NCI-H1930 (cell line): ENCODE results near the gene RABAC1.
"Not testable (repeated sequence)": the region's sequence is repeated elsewhere in the genome, so short reads cannot be mapped to it uniquely, and the experiment has no call there.

Source experiments
- DNase-seq, 2 experiments: peaks; one replicate each; lab custom pipeline; 2025; lab: John Stamatoyannopoulos, UW

Gene RABAC1

DNA sequence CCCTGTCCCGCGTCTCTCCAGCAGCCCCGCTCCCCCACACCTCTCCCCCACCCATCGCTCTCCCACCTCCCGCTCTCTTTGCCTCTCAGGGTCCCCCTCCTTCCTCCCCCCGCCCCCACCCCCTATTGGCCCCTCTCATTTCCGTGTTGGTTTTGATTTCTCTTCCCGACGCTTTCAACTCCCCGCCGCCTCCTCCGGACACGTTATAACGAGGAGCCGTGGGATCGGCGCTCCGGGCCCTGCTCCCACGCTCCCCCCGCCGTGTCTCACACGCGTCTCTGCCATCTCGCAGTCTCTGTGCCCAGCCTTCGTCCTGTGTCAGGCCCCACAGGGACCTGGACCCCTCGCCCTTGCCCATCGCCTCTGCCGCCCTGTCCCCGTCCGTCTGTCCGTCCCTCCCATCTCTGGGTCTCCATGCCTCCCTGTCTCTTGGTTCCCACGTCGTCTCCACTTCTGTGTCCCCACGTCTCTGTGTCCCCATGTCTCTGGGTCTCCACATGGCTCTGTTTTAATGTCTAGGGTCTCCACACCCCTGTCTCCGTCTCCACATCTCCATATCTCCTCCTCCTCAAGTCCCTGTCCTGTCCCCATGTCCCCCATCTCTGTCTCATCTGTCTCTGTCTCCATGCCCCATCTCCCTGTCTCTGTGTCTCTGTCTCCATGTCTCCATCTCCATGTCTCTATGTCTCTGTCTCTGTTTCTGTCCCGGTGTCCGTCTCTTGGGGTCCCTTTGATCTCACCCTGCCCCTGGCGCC is 43.9 kb downstream of the RABAC1 start:
- no peak for DNase-seq

DNA sequence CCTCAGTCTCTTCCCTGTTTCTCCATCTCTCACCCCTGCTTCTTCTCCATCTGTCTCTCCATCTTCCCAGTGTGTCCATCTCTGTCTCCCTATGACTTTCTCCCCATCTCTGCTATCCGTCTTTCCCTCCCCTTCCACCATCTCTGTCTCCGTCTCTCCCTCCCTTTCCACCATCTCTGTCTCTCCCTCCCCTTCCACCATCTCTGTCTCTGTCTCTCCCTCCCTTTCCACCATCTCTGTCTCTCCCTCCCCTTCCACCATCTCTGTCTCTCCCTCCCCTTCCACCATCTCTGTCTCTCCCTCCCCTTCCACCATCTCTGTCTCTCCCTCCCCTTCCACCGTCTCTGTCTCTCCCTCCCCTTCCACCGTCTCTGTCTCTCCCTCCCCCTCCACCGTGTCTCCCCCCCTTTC is 44.7 kb downstream of the RABAC1 start:
- DNase-seq = not testable (repeated sequence)

DNA sequence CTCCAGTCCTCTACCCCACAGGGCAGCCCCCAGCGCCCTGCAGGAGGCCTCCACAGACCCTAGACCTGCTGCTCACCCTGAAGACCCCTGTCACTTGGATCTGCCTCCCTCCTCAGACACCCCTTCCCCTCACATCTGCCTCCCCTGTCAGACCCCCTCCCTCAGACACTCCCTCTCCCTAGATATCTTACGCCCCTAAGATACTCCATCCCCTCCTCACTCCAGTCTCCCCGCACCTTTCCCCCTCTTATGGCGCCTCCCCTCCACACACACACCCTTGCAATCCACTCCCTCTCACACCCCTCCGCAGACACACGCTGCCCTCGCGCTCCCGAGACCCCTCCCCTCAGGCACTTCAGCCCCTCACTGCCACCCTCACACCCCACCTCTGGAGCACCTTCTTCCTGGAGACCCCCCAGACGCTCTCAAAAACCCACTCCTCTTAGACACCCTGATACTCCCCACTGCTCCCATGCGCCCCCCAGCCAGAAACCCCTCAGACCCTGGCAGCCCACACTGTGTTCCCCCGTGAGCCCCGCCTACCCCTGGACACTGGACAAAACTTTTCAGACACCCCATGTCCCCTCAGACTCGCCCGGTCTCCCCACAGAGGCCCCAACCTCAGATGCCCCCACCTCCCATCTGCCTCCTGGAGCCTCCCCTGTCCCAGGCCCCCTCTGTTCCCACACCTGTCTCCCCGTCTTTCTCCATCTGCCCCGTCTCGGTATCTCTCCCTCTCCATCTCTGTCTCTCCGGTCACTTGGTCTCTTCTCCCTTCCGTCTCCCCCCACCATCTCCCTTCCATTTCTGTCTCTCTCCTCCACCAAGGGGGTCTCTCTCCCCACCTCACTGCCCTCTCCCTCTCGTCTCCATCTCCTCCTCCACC is 45.3 kb downstream of the RABAC1 start:
- DNase-seq = no peak

DNA sequence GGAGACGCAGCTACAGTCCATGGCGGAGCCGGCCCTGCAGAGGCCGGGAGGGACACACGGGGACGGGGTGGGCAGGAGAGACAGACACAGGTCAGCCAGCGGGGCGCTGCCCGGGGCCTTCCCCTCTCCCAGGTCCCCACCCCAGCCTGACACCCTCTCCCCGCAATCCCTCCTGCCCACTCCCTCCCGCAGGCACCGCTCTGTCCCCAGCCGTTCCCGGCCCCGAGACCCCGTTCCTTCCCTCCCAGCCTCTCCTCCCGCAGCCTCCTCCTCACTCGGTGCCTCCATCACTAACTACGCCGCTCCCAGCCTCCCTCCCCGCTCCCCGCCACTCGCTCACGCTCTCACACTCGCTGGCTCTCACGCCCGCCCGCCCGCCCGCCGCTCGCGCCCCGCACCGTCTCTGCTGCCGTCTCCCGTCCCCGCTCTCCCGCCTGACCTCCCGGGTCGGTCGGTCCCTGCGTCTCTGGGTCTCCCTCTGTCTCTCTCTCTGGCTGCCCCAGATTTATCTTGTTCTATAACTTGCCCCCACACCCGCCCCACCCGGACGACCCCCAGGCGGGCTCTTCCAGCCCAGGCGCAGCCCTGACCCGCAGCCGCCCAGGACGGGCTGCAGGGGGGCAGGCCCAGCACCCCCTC is 46.1 kb downstream of the RABAC1 start:
- DNase-seq = no peak

DNA sequence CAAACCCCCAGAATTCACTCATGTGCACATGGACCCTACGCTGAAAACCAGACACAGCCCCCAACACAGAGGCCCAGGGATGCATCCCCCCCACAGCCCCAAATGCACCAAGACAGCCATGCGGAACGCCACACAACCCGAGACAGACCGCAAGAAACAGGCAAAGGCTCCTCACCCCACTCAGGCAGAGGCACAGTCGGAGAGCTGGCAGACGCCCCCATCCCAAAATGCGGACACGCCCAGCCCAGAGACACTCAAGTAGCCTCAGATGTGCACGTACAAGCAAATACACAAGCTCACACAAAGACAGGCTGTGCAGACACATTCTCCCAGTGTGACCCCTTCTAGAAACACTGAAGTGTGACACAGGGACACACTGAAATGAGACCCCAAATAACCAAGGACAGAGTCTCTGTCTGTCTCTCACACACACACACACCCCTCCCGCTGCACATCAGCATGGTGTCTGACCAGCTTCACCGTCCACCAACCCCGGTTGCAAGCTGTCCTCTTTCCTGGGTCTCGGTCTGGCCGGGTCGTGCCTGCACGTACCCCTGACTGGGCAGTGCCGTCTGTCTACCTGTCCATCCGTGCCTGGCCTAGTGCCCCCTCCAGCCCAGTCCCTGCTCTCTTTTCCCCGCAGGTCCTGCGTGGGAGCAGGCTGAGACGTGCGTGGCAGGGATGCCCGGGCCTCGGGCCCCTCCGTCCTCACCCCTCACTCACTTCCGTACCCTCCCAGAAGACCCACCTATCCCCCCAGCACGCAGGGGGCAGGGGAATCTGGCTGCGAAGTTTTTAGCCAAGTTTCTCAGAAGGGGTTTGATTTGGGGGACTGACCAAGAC is 47.0 kb downstream of the RABAC1 start:
- no peak for DNase-seq

DNA sequence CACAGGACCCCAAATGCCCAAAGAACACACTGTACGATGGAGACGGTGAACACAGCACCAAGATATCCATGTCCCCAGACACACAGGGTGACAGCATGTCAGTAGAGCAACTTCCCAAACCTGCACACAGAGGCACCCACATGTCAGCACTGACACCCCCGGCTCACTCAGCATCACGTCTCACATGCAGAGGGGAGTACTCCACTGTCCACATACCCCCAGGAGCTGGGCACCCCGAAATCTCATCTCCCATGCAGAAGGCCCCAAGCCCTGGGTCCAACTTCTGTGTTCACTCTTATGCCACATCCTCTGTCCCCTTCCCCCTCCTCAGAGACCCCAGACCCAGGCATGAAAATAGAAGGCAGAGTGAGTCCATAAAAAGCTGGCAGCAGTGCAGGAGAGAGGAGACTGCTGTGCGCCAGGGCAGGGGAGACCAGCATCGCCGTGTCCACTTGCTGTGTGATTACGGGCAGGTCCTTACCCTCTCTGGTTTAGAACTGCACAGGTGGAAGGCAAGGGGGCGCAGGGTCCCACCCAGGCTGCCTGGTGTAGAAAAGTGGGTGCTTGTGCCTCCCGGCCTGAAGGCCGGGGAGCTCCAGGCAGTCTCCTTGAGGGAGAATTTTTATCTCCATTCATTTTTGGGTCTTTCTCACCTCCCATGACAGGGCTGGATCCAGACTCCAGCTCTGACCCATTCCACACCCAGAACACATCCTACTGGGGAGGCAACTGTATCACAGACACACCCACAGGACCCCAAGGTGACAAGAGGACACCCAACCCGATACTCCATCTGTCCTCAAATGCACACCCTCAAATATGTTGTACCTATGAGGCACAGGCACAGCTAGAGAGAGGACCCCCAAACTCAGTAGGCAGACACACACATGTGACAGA is 47.9 kb downstream of the RABAC1 start:
- DNase-seq = no peak

DNA sequence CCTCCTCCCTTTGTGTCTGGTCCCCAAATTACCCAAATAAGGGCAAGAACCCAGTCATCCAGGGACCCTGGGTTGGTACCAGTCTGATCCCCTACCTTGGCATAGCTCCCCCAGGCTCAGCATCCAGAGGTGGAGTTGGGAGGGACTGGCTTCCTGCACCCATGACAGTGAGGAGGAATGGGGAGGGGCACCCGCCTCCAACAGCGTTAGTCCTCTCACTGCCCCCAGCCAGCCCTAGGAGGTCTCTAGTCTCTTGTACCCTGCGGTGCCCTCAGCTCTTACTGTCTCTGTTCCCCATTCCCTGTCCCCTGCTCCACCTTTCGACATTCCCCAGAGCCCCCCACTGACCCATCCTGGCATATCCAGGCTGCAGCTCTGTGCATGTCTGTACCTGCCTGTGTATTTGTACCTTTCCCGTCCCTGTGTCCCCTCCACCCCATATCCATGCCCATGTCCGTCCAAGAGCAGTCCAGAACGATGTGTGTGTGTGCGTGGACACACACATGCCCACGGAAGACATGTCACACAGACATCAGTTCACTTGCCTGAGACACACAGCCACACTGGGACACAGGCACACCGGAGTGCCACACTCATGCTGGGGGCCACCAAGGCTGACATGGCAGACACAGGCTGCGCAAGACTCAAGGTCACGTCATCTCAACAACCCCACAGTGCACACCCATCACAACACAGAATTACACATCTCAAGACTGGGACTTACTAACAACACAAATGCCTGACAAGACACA is 48.7 kb downstream of the RABAC1 start:
- DNase-seq = no peak

DNA sequence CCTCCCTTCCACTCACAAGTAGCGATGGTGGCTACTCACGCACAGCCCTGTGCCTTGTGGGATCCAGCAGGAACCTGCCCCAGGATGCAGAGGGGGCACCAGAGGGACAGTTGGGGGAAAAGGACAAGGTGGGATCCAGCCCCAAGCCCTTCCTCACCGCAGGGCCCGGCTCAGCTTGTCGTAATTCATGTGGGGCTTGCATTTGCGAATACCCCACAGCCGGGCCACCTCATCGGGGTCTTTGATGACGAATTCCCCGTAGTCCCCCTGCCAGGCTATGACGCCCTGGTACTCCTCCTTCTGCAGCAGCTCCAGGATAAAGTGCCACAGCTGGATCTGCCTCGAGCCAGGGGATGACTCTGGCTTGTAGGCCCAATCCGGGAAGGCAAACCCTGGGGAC is 49.4 kb downstream of the RABAC1 start:
- DNase-seq = no peak

DNA sequence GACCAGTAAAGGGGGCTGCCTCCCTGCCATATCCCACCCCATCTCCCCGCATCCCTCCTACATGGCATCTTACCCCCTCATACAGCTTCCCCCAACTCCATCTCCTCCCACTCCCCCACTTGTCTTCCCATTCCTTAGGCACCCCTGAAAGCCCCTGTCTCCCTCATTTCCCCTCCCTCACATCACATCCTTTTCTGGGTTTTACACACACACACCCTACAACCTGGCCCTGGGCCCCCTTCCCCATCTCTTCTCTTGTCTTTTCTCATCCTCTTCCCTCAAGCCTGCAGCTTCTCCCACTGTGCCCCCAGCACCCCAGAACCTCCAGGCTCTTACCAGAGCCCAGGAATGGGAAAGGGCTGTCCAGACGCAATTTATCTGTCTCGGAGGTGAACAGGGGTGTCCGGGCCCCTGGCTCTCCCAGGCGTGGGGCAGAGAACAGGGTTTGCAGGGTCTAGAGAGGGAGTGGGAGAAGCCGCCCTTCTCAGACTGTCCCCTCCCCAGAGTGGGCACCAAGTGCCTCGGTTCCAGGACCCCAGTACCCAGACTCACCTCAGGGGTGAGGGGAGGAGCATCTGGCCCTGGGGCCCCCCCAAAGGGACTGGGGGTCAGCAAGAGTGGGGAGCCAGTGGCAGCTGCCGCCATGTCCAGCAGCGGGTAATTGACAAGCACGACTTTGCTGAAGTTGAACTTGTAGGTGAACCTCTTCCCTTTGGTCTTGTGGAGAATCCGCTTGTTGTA is 50.2 kb downstream of the RABAC1 start:
- no peak for DNase-seq

DNA sequence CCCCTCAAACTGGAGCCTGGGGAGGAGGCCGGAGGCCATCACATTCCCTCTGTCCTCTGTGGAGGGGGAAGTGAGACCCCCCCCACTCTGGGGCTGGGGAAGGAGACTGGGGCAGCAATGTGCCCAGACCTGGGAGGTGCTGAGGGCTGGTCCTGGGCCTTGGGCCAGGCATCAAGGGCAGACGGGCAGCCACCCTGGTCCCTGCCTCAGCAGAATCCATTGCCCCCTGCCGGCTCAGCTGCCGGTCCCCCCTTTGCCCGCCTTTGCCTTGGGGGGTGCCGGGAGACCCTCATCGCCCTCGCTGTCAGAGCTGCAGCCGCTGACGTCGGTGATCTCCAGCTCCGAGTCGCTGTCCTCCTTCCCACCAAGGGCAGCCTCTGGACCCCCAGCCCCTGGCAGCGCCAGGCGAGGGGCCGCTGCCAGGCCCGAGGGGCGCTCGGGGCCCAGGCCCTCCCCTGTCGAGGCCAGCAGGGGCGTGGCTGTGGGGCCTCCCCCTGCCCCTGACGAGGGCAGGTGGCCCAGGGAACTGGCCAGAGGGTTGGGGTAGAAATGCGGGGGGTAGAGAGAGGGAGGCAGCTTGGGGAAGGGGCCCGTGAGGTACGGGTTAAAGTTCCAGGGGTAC is 51.0 kb downstream of the RABAC1 start:
- no peak for DNase-seq

DNA sequence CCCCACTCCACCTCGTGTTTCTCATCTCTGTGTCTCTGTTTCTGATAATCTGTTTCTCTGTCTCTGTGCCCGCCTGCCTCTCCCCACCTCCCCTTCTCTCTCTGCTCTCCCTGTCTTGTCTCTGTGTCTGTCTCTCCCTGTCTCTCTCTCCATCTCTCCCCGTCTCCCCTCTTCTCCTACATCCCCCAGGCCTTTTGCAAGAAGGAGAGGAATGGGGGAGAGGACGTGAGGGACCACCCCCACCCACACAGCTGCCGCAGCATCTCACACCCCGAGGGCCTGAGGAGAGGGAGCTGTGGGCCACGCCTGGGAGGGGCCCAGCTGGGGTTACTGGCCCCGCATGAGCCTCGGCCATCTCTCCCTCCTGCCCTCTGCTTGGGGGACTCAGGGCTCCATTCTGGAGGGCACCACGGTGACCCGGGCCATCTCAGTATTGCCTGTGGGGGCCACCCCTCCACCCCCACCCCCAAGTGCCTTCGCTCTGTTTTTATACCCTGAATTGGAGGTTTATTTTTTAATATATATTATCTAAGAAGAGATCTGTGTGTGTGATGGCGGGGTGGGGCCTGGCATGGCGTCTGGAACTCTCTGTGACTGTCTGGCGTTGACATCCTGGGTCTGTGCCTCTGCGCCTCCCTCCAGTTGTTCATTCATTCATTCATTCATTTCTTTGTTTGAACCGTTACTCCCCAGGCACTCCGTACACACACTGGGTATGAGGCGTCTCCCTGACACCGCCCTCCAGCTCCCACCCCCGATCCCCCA is 52.0 kb downstream of the RABAC1 start:
- no peak for DNase-seq
